Iris pigment epithelial cell (primary cell): ENCODE results near the gene GPR39.

ENCODE experiments used
- DNase-seq: peaks from one replicate; pipeline ENCODE4 v3.0.0-alpha.2; 2011; ENCODE audit warnings: low read depth

GPR39 gene

GRCh38 chr2:132605236-132606180, 188.9 kb downstream of the GPR39 start:
- DNase-seq = no peak

DNA sequence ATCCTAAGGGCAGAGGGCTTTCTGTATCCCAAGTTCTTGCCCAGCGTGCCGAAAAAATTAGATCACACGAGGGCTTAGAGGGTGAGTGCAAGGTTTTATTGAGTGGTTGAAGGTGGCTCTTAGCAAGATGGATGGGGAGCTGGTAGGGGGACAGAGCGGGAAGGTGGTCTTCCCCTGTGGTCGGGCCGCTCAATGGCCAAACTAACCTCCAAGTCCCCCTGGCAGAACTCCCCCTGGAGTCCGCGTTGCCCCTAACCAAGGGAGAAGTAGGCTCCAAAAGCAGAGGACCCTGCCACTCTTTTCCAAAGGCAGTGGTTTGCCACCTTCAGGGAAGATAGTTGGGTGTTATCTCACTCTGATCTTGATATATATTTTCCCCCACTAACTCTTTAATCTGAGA, 190.0 kb downstream of the GPR39 start:
- no peak for DNase-seq

- DNase-seq = no peak
Observed at GRCh38 chr2:132607426-132608090, 191.0 kb downstream of the GPR39 start.

DNA sequence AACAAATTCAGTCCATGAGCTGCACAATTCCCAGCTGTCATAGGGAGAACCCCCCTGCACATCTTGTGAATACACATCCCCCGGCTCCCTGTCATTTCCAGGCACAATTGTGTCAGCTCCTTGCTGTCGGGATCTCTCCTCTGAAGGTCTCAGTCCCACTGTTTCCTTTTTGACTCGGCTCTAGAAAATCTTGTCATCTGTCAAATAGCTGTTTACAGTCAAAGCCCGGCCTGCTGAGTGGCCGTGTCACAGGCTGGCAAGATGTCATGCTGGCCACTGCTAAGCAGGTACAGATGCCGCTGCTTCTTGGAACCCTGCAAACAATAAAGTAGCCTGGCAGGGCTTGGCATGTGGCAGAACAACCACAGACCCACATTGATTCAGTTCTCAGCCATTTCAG, 191.7 kb downstream of the GPR39 start:
- DNase-seq = no peak

- DNase-seq = no peak
Observed at GRCh38 chr2:132609101-132609890, 192.7 kb downstream of the GPR39 start.

GRCh38 chr2:132611719-132612118, 195.1 kb downstream of the GPR39 start:
- no peak for DNase-seq

- DNase-seq = no peak
Observed at GRCh38 chr2:132615329-132616085, 198.9 kb downstream of the GPR39 start.

DNA sequence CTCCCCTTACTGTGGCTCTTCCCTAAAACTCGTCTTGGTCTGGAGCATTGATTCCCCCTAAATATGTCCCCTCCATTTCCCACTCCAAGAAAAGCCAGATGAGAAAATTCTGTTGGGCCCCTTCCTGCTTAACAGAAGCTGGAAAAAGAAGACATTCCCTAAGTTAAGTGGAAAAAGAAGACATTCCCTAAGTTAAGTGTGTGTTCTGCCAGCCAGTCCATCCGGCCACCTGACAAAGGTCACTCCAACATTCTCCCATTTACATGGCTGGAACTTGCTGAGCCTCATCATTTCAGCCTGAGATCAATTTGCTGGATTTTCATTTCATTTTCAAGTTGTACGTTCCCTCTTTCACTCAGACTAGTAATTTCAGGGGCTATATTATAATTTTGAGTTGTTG, 201.4 kb downstream of the GPR39 start:
- no peak for DNase-seq

DNA sequence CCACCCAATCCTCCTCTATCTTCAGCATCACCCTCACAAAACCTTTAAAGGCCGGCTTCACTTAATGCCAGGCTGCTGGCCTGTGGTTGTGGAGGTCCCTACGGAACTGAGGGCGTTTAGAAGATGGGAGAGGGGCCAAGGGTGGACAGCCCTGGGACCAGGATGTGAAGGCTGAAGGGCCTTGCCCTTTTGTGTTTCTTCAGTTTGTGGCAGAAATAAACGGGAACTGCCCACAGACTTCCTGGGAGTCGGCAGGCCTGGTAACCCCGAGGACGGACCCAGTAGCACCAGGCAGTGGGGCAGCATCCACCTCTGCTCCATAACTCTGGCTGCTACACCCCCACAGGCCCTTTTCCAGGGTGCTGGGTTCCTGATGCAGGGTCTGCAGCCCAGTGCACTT, 202.1 kb downstream of the GPR39 start:
- no peak for DNase-seq

- DNase-seq = peak; percentile 8
Observed at GRCh38 chr2:132620115-132620514, 203.5 kb downstream of the GPR39 start.

DNA sequence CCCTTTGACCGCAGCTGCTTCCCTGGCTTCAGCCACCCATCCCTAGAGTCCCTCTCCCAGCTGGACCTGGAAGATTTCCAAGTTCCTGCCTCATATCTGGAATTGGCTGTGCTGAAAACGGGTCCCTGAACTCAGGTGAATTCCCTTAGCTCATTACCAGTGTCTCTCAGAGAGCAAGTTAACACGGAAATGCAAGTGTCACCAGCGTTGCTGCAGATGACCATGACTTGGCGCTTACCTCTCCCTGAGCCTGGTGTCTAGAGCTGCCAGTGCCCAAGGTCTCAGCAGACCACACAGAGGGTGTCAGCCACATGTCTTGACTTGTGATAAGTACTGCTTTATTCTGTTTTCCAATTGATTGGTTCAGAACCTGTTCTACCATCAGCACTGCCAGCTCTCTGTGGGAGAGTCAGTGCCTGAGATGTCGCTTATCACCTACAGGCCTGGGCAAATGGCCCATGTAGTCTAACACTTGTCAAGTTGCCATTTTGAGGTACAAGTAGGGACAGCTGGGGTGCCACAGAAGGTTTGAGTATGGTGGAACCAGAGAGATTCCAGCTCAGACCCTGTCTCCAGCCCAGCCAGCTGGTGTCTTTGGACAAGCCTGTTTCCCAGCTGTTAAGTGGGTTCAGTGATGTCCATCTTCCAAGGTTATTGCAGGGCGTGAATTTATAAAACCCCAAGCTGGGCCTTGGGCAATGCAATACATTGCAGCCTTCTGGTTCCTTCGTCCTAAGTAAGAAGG, 204.7 kb downstream of the GPR39 start:
- DNase-seq = no peak

DNA sequence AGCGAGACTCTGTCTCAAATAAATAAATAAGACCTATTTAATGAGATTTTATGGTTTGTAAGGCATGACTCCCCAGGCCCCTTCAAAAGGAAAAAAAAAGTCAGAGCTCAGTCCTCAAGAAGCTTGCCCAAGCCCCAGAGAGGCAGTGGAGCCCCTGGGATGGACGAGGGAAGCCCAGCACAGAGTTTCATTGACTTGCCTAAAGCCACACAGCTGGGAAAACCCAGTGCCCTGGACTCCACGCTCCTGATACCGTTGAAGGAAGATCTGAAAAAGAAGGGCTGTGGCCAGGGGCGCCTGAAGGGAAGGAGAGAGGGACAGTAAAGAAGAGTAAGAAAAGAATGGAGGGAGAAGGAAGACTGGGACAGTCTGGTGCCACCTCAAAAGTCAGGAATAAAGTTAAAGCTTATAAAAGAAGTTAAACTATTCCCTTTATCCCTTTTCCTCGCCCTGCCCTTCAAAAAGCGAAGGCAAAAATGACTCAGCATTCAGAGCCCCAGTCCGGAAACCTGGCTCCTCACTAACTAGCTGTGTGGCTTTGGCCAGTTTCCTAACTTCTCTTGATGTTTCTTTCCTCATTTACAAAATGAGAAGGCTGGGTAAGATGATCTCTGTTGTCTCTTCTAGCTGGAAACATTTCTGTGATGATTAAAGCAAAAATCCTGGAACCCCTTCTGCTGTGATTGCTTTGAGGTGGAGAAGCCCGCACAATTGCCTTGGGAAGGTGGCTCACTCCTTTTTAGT, 206.7 kb downstream of the GPR39 start:
- peak; percentile 76 for DNase-seq

- no peak for DNase-seq
Observed at GRCh38 chr2:132627536-132627935, 210.9 kb downstream of the GPR39 start.

DNA sequence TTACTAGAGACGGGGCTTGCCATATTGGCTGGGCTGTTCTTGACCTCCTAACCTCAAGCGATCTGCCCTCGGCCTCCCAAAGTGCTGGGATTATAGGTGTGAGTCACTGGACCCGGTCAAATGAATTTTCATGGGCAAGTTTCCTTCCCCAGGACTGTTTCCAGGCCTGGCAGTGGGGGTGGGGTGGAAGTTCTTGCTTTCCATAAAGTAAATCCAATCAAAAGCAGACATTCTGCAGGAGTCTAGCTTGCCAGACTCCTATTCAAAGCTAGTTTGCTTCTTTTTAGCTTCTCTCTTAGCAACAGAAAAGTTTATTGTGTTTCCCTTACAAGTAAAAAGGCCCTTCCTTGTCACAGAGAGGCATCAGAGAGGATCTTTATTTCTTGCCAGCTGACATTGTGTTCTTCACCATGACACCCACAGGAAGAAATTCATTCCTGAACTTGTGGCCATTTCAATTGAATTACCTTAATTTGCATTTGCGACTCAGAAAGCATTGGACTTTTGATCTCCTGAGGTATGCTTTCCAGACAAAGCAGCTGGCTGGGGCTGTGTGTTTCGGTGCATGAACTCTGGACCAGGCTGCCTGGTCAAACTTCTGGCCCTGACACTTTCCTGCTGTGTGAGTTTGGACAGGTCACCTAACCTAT, 215.5 kb downstream of the GPR39 start:
- DNase-seq = peak; percentile 10

DNA sequence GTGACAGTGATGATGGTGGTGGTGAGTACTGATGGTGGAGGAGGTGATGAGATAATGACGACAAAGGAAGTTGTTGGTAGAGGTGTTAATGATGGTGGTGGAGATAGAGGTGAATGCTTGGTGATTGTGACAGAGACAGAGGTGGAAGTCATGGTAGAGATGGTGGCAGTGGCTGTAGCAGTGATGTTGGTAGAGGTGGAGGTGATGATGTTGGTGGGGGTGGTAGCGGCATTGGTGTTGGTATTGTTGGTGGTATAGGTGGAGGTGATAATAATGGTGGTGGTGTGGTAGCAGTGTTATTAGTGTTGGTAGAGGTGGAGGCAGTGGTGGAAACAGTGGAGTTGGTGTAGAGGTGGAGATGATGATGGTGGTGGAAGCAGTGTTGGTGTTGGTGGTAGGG, 217.0 kb downstream of the GPR39 start:
- DNase-seq = no peak

GRCh38 chr2:132636346-132636745, 219.7 kb downstream of the GPR39 start:
- DNase-seq = no peak

GRCh38 chr2:132638313-132639040, 221.9 kb downstream of the GPR39 start:
- no peak for DNase-seq

GRCh38 chr2:132640116-132640515, 223.5 kb downstream of the GPR39 start:
- no peak for DNase-seq

- no peak for DNase-seq
Observed at GRCh38 chr2:132641819-132642218, 225.2 kb downstream of the GPR39 start.
